Neutrophil (primary cell): ENCODE data around the gene APOC4.

Source experiments
- H3K27ac ChIP-seq: fragments of 200-600 bp; sonication (generic); 2 replicates; pipeline ENCODE4 v1.5.1; 2016; ENCODE audit warnings: mild to moderate bottlenecking, moderate library complexity
- H3K27me3 ChIP-seq: fragments of 200-600 bp; sonication (generic); 2 replicates; pipeline ENCODE4 v1.6.0; 2016; ENCODE audit warnings: mild to moderate bottlenecking
- H3K36me3 ChIP-seq: fragments of 200-600 bp; sonication (generic); 2 replicates; pipeline ENCODE4 v1.5.1; 2017
- H3K4me1 ChIP-seq, 2 experiments: fragments of 200-600 bp in 1 of 2; sonication (generic) in 1 of 2; 1 replicate in 1 of 2; 2 replicates in 1 of 2; pipeline versions ENCODE4 v1.5.1 to v1.6.1; 2013 to 2016; ENCODE audit warnings: low read depth in 1 of 2, low read length in 1 of 2, mild to moderate bottlenecking in 1 of 2, moderate library complexity in 1 of 2; ENCODE audit not compliant: control insufficient read depth in 1 of 2, insufficient read depth in 1 of 2
- H3K4me3 ChIP-seq, 2 experiments: fragments of 200-600 bp in 1 of 2; sonication (generic) in 1 of 2; 1 replicate in 1 of 2; 2 replicates in 1 of 2; pipeline ENCODE4 v1.5.1; 2013 to 2016; ENCODE audit warnings: low read depth in 1 of 2, low read length in 1 of 2, mild to moderate bottlenecking in 1 of 2, moderate library complexity in 1 of 2
- H3K9me3 ChIP-seq: fragments of 200-600 bp; sonication (generic); 2 replicates; pipeline ENCODE4 v1.5.1; 2016
- CTCF ChIP-seq: fragments of 200-600 bp; sonication (generic); IDR thresholded peaks from 2 replicates; pipeline ENCODE4 v1.5.1; 2016; ENCODE audit warnings: antibody characterized with exemption

APOC4 gene

GRCh38 chr19:44897835-44898234 is 44.2 kb upstream of the APOC4 start:
- TF ChIP-seq CTCF: no peak

DNA sequence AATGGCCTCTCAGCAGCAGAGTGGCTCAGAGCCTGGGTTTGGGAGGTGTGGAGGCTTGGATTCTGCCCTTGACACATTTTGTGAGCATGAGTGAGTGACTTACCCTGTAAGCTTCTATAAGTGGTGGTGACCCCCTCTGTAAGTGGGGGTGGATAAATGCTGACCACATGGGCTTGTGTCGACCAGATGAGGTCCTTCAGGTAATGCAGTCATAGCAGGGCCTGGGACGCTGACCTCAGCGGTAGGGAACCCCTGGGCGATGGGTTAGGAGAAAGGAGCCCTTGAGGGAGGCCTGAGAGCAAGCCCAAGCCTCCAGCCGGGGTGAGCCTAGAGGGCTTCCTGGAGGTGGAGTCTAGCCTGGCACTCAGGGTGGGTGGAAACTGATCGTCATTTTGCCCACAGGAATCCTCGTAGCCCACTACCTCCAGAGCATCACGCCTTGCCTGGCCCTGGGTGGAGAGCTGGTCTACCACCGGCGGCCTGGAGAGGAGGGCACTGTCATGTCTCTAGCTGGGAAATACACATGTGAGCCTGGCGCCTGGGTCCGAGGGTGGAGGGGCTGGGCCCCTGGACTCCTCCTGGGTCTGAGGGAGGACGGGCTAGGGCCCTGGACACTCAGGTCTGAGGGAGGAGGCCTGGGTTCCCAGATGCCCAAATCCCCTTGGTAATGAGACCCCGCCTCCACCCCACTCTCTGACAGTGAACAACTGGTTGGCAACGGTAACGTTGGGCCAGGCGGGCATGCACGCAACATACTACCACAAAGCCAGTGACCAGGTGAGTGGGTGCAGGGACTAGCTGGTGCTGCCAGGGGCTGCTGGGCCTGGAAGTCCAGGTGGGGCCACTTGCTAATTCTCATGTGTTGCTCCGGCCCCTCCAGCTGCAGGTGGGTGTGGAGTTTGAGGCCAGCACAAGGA is 41.5 kb upstream of the APOC4 start:
- no peak overlapping the region for H3K4me3 ChIP-seq
- peaks cover 16% of the 10 kb centered on the region for H3K27me3 ChIP-seq
- TF ChIP-seq CTCF: no peak
- H3K27ac ChIP-seq: no peak overlapping the region
- H3K9me3 ChIP-seq: no peaks in the 10 kb centered on the region
- peaks cover 5 to 8% of the 10 kb centered on the region in 2 experiments for H3K4me1 ChIP-seq
- H3K36me3 ChIP-seq: peaks cover 17% of the 10 kb centered on the region

More at GRCh38 chr19:44897835-44898234, 44.2 kb upstream of the APOC4 start:
- no peak overlapping the region for H3K4me3 ChIP-seq
- H3K27ac ChIP-seq: no peak overlapping the region
- no peaks in the 10 kb centered on the region for H3K9me3 ChIP-seq
- H3K4me1 ChIP-seq: peaks cover 3 to 5% of the 10 kb centered on the region in 2 experiments
- peaks cover 18% of the 10 kb centered on the region for H3K36me3 ChIP-seq
- no peaks in the 10 kb centered on the region for H3K27me3 ChIP-seq

GRCh38 chr19:44903216-44903601 is 38.8 kb upstream of the APOC4 start:
- Histone ChIP-seq H3K9me3 (no peaks in the 10 kb centered on the region), H3K4me3 (no peak overlapping the region), H3K27me3 (peaks cover 37% of the 10 kb centered on the region), H3K27ac (no peak overlapping the region), H3K36me3 (peaks cover 6% of the 10 kb centered on the region), H3K4me1 (peaks cover 4 to 11% of the 10 kb centered on the region in 2 experiments)
- no peak for TF ChIP-seq CTCF

DNA sequence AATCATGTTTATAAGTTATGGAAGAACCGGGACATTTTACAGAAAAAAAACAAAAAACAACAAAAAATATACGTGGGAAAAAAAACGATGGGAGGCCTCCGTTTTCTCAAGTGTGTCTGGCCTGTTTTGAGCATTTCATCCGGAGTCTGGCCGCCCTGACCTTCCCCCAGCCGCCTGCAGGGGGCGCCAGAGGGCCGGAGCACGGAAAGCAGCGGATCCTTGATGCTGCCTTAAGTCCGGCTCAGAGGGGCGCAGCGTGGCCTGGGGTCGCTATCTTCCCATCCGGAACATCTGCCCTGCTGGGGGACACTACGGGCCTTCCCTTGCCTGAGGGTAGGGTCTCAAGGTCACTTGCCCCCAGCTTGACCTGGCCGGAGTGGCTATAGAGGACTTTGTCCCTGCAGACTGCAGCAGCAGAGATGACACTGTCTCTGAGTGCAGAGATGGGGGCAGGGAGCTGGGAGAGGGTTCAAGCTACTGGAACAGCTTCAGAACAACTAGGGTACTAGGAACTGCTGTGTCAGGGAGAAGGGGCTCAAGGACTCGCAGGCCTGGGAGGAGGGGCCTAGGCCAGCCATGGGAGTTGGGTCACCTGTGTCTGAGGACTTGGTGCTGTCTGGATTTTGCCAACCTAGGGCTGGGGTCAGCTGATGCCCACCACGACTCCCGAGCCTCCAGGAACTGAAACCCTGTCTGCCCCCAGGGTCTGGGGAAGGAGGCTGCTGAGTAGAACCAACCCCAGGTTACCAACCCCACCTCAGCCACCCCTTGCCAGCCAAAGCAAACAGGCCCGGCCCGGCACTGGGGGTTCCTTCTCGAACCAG is 38.2 kb upstream of the APOC4 start:
- peaks cover 6% of the 10 kb centered on the region for H3K36me3 ChIP-seq
- H3K4me1 ChIP-seq: peaks cover 3 to 11% of the 10 kb centered on the region in 2 experiments
- H3K27ac ChIP-seq: no peak overlapping the region
- H3K4me3 ChIP-seq: no peak overlapping the region
- TF ChIP-seq CTCF: peak; percentile 96
- no peaks in the 10 kb centered on the region for H3K9me3 ChIP-seq
- peaks cover 37% of the 10 kb centered on the region for H3K27me3 ChIP-seq

GRCh38 chr19:44904426-44904994 is 37.5 kb upstream of the APOC4 start:
- H3K36me3 ChIP-seq: peaks cover 6% of the 10 kb centered on the region
- no peaks in the 10 kb centered on the region for H3K9me3 ChIP-seq
- no peak overlapping the region for H3K4me3 ChIP-seq
- no peak overlapping the region for H3K27ac ChIP-seq
- peaks cover 3 to 11% of the 10 kb centered on the region in 2 experiments for H3K4me1 ChIP-seq
- no peak for TF ChIP-seq CTCF
- peaks cover 37% of the 10 kb centered on the region for H3K27me3 ChIP-seq
